GM12892 (cell line): Measurements from ENCODE around the gene GNAO1.

ENCODE experiments used
- POLR2A ChIP-seq: IDR thresholded peaks from 2 replicates; pipeline ENCODE4 v1.6.1; 2011; ENCODE audit warnings: low read depth, low read length, control low read depth
- POLR2AphosphoS5 ChIP-seq: IDR thresholded peaks from 2 replicates; pipeline ENCODE4 v1.6.1; 2011; ENCODE audit warnings: low read depth, low read length, control low read depth
- TAF1 ChIP-seq: IDR thresholded peaks from 2 replicates; pipeline ENCODE4 v1.6.1; 2011; ENCODE audit warnings: low read depth, mild to moderate bottlenecking, control low read depth, low read length, borderline replicate concordance

DNA sequence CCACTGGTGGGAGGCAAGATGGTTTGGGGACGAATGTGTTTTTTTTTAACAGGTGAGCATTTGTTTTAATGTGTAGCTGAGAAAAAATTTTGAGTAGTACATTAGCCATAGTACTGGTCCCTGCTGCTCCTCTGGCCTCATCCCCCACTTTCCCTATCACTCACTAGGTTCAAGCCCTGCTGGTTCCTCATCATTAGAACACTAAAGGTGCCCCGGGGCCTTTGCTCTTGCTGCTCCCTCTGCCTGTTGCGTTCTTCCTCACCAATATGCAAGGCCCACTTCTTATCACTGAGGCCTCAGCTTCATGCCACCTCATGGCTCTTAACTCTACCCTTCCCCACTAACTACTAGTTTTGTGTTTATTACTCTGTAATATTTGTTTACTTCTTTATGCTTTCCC lies 74.5 kb downstream of the GNAO1 start:
- no peak for TF ChIP-seq POLR2AphosphoS5
- TF ChIP-seq TAF1, result no peak
- no peak for TF ChIP-seq POLR2A
